K562 (cell line): ENCODE measurements around the gene SGMS1. TPM values are rescaled to one million over a fixed set of nuclear protein-coding genes. Genes with fewer than 3 reads are reported as not detected.

ENCODE experiments used
- CC2D1A ChIP-seq: fragments of 450-650 bp; IDR thresholded peaks from 2 replicates; pipeline ENCODE4 v1.6.1; 2017; ENCODE audit warnings: mild to moderate bottlenecking
- CUX1 ChIP-seq: fragments of 200-800 bp; sonication (Bioruptor generic); IDR thresholded peaks from 2 replicates; pipeline ENCODE4 v1.6.1; 2016; ENCODE audit warnings: missing genetic modification characterization, missing compliant biosample characterization
- EGR1 ChIP-seq: fragments of 450-650 bp; conservative IDR thresholded peaks from 2 replicates; pipeline ENCODE4 v1.6.1; 2017; ENCODE audit warnings: mild to moderate bottlenecking
- FOXA1 ChIP-seq: fragments of 450-650 bp; IDR thresholded peaks from 2 replicates; pipeline ENCODE4 v1.6.1; 2016; ENCODE audit warnings: mild to moderate bottlenecking, borderline replicate concordance
- FOXM1 ChIP-seq, 2 experiments: fragments of 450-650 bp in 1 of 2; sonication (generic) in 1 of 2; formaldehyde crosslinking in 1 of 2; IDR thresholded peaks; 2 replicates each; pipeline versions ENCODE4 v1.6.1 to v1.9.0; 2017 to 2022; ENCODE audit warnings: low read depth in 2 of 2, mild to moderate bottlenecking in 2 of 2, missing genetic modification reagents in 1 of 2, moderate library complexity in 1 of 2
- HES1 ChIP-seq: fragments of 450-650 bp; IDR thresholded peaks from 2 replicates; pipeline ENCODE4 v1.6.1; 2016; ENCODE audit warnings: low read depth, mild to moderate bottlenecking, moderate library complexity
- HNRNPK ChIP-seq: fragments of 200-400 bp; formaldehyde crosslinking; IDR thresholded peaks from one replicate; pipeline ENCODE4 v1.6.1; 2018; ENCODE audit warnings: mild to moderate bottlenecking, low read depth, low read length; ENCODE audit not compliant: poor library complexity, severe bottlenecking
- NBN ChIP-seq: fragments of 450-650 bp; IDR thresholded peaks from 2 replicates; pipeline ENCODE4 v1.6.1; 2016; ENCODE audit warnings: low read depth, mild to moderate bottlenecking
- NCOR1 ChIP-seq: fragments of 450-650 bp; IDR thresholded peaks from 2 replicates; pipeline ENCODE4 v1.6.1; 2016; ENCODE audit warnings: mild to moderate bottlenecking, moderate library complexity
- NELFE ChIP-seq: IDR thresholded peaks from 2 replicates; pipeline ENCODE4 v1.6.1; 2011; ENCODE audit warnings: mild to moderate bottlenecking; ENCODE audit not compliant: insufficient read depth, insufficient read length
- NEUROD1 ChIP-seq: fragments of 150-350 bp; IDR thresholded peaks from 2 replicates; pipeline ENCODE4 v1.6.1; 2014; ENCODE audit warnings: borderline replicate concordance, low read length, low read depth; ENCODE audit not compliant: partially characterized antibody
- NFE2L1 ChIP-seq: fragments of 450-650 bp; IDR thresholded peaks from 2 replicates; pipeline ENCODE4 v1.6.1; 2016; ENCODE audit warnings: missing genetic modification characterization, low read depth, mild to moderate bottlenecking, missing compliant biosample characterization, moderate library complexity, borderline replicate concordance
- PREB ChIP-seq: sonication (generic); formaldehyde crosslinking; IDR thresholded peaks from 2 replicates; pipeline ENCODE4 v1.8.1; 2023; ENCODE audit warnings: mild to moderate bottlenecking, missing genetic modification reagents
- SMAD4 ChIP-seq: fragments of 250-450 bp; sonication (Bioruptor Pico); conservative IDR thresholded peaks from 2 replicates; pipeline ENCODE4 v1.8.0; 2021; ENCODE audit warnings: inconsistent platforms, mild to moderate bottlenecking, moderate library complexity
- SREBF1 ChIP-seq: fragments of 150-350 bp; IDR thresholded peaks from 2 replicates; pipeline ENCODE4 v1.6.1; 2014; ENCODE audit warnings: antibody characterized with exemption, low read depth, low read length, borderline replicate concordance
- TBL1XR1 ChIP-seq, 2 experiments: IDR thresholded peaks; 2 replicates each; pipeline ENCODE4 v1.6.1; 2012; ENCODE audit warnings: improper control_type of control experiment in 2 of 2, low read length in 2 of 2, mild to moderate bottlenecking in 1 of 2
- THAP12 ChIP-seq: fragments of 250-450 bp; sonication (Bioruptor Pico); IDR thresholded peaks from 2 replicates; pipeline ENCODE4 v1.9.0; 2021; ENCODE audit warnings: mild to moderate bottlenecking, inconsistent platforms
- XRCC4 ChIP-seq: IDR thresholded peaks from one replicate; pipeline ENCODE4 v1.6.1; 2011; ENCODE audit not compliant: insufficient read depth, insufficient read length; ENCODE audit errors: extremely low read depth
- ZFP30 ChIP-seq: fragments of 250-450 bp; sonication (Bioruptor Pico); IDR thresholded peaks from 2 replicates; pipeline ENCODE4 v1.8.0; 2022; ENCODE audit warnings: moderate library complexity, mild to moderate bottlenecking, inconsistent platforms, borderline replicate concordance
- polyA plus RNA-seq, 8 experiments: library from polyadenylated mRNA; depleted of rRNA in 4 of 8; stranded (reverse) in 5 of 8; unstranded in 3 of 8; fragments of >200 nt; fragmentation: Nextera tagmentation in 2 of 8; fragmentation: Illumina TruSeq in 1 of 8; extraction: Ambion mirVana in 2 of 8; extraction: Trizol in 1 of 8; gene quantifications; 2 replicates each; pipeline versions ENCODE4 v1.2.1 to v1.2.3, GENCODE V29; 2011 to 2014; ENCODE audit warnings: inconsistent platforms in 1 of 8, missing spikeins in 1 of 8
- total RNA-seq, 7 experiments: library from RNA; depleted of rRNA in 6 of 7; stranded (reverse); fragments of >200 nt in 6 of 7; fragmentation: Illumina TruSeq in 2 of 7; extraction: Trizol in 2 of 7; gene quantifications; 2 replicates each; pipeline versions ENCODE4 v1.2.1 to v1.2.3, GENCODE V29; 2011 to 2021; ENCODE audit warnings: low replicate concordance in 1 of 7

Gene SGMS1
- total and polyA plus RNA-seq, 9 of the 15 experiments (the other 6 are each of a cell fraction or from before 2014, with no cell fraction given): 22.6 to 232 (median 82.2) TPM

- peak in 1 of 2 experiments; percentile 26; a peak in 1 of 4 replicates for TF ChIP-seq TBL1XR1 (IDR thresholded peaks at IDR 0.05; ENCODE audit: low read length in 2 of 2)
- TF ChIP-seq CUX1 (CRISPR knock-in tag): no peak
- no peak for TF ChIP-seq FOXM1 (IDR thresholded peaks at IDR 0.05; ENCODE audit: low read depth)
- TF ChIP-seq FOXM1 (CRISPR knock-in tag; IDR thresholded peaks at IDR 0.05; ENCODE audit: low read depth): no peak
- TF ChIP-seq NELFE: no peak
- peak; percentile 38; the same call in 1 of the 2 replicates for TF ChIP-seq NBN
- TF ChIP-seq NEUROD1: no peak
- TF ChIP-seq THAP12: no peak
- no peak for TF ChIP-seq SREBF1
- TF ChIP-seq PREB: no peak
- TF ChIP-seq ZFP30: no peak
- no peak for TF ChIP-seq HES1
- no peak for TF ChIP-seq NCOR1
- TF ChIP-seq NFE2L1: no peak
- TF ChIP-seq XRCC4: no peak
- TF ChIP-seq SMAD4 (CRISPR knock-in tag): peak; percentile 45; the same call in 1 of the 2 replicates
- no peak for TF ChIP-seq FOXA1
- peak; percentile 71; the same call in 1 of the 2 replicates for TF ChIP-seq CC2D1A
- TF ChIP-seq EGR1: no peak
- TF ChIP-seq HNRNPK: no peak
Observed at GRCh38 chr10:50561816-50562215, 61.9 kb downstream of the SGMS1 start (continued).
